Left kidney (tissue), 2 donors: ENCODE measurements around the gene SPINDOC. TPM values are rescaled to one million over a fixed set of nuclear protein-coding genes. Genes with fewer than 3 reads are reported as not detected.
"Not testable (repeated sequence)": the region's sequence is repeated elsewhere in the genome, so short reads cannot be mapped to it uniquely, and the experiment has no call there.

Source experiments
- DNase-seq: peaks from one replicate; pipeline ENCODE4 v3.0.0-alpha.2; 2013
- polyA plus RNA-seq: library from polyadenylated mRNA; unstranded; fragments of 120-200 nt; gene quantifications from one replicate; pipeline ENCODE4 v1.2.1, GENCODE V29; 2013; ENCODE audit not compliant: insufficient read length

The SPINDOC gene
- polyA plus RNA-seq, 1 donor: 31.3 TPM

DNA sequence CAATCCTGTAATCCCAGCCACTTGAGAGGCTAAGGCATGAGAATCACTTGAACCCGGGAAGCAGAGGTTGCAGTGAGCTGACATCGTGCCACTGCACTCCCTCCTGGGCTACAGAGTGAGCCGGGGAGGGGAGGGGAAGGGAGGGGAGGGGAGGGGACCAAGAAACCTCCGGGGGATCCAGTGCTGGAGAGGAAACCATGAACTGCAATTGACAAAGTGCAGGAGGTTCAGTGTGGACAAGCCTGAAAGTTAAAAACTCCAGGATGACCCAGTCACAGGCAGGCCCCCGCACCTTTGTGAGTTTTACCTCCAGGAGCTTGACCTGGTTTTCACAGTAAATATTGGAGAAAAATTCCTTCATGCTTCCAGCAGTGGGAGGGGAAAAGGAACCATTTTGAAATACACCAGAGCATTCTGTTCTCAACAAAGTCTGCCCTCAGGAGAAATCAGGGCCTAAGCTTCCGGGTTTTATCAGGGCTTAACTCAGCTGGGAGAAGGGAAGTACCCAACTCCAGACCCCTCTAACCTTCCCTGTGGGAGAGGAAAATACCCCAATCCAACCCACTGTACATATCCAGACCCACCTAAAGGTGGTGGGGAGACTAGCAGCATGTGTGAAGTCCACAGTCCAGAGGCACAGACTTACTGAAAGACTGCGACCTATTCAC is 29.2 kb upstream of the SPINDOC start:
- no peak for DNase-seq

GRCh38 chr11:63785823-63786222 is 27.4 kb upstream of the SPINDOC start:
- no peak for DNase-seq

DNA sequence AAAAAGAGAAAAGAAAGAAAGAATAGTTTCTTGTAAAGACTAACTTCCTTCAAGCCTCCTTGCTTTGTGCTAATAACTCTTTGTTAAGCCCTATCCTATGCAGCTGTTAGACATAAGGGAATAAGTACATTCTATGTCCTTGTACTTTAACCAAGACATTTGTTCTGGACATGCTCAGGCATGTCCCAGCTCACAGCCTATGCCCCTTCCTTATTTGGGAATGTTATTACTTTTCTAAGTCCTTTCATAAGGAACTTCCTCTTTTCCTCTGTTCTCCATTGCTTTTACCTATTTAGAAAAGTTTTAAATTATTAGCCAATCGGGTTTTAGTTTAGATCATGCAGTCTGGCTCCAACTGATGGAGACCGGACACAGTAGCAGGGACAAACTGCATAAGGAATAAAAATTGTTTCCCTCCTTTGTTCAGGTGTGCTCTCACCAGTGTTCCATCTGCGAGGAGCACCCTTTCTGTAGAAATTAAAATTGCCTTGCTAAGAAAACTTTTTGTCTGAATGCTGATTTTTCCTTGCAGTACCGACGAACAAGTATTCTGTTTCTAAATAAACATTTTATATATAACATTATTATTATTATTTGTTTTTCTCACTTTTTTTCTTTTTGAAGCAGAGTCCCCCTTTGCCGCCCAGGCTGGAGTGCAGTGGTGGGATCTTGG is 21.6 kb upstream of the SPINDOC start:
- no peak for DNase-seq

DNA sequence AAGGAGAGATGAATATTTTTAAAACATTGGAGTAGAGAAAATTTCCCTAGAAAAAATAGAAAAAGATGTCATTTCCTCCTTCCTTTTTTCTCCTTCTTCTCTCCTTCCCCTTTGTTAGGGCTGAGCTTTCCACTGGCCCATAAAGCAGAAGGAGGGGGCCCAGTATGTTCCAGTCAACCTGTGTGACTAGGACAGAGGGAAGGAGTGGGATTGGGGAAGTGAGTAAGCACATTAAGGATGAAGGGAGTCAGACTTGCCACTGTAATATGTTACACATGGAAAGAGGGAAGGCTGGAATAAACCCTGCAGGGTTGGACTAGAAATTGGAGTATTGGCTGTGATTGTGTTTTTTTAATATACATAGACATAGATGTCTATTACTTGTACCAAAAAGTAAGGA is 20.1 kb upstream of the SPINDOC start:
- DNase-seq: no peak

DNA sequence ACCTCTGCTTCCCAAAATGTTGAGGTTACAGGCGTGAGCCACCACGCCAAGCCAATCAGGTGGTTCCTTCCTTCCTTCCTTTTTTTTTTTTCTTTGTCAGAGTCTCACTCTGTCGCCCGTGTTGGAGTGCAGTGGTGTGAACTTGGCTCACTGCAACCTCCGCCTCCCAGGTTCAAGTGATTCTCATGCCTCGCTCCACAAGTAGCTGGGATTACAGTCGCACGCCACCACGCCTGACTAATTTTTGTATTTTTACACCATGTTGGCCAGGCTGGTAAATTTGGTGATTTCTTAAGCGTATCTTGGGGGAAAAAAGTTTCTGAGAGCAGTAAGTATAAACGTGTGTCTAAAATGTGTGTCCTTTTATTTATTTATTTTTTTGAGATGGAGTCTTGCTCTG is 18.2 kb upstream of the SPINDOC start:
- no peak for DNase-seq

- DNase-seq: no peak
These were observed 12.3 kb upstream of the SPINDOC start for GRCh38 chr11:63800921-63801320.

GRCh38 chr11:63802637-63803414 is 10.4 kb upstream of the SPINDOC start:
- no peak for DNase-seq

DNA sequence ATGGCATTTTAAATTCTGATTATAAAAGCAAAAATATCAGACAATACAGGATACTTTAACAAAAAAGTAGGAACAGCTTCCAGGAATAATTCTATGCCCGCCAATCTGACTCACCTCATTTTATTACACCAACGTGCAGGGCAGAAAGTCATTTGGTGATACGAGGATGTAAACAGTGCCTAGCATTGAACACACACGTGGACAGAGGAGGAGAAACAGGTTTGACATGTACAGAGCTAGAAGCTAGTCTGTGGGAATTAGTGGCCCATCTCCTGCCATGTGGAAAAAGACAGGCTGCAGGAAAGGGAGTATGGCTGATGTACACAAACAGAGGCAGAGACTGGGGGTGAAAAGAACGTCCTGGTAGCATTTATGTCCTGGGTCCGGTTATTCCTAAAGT is 9.0 kb upstream of the SPINDOC start:
- DNase-seq: no peak

GRCh38 chr11:63805844-63806415 is 7.3 kb upstream of the SPINDOC start:
- no peak for DNase-seq

- not testable (repeated sequence) for DNase-seq
These were observed 2.9 kb upstream of the SPINDOC start for GRCh38 chr11:63810383-63810782.

GRCh38 chr11:63811522-63811921 is 1.7 kb upstream of the SPINDOC start:
- DNase-seq: no peak

GRCh38 chr11:63813563-63814382 is 517 bp downstream of the SPINDOC start:
- no peak for DNase-seq

DNA sequence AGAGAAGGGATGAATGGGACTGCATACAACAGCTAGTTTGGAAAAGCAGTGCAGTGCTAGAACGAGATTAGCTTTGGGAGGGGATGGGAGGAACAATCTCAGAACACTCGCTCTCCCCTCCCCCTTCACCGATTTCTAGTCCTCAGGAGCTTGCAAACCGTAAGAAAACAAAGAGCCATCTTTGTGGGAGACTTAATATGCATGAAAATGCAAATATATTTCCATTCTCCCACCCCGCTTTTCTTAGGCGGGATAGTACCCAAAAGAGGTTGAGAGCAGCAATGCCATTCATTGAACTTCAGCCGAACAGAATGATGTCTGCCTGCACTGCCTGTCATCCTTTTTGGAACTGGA is 1.1 kb downstream of the SPINDOC start:
- DNase-seq: no peak

DNA sequence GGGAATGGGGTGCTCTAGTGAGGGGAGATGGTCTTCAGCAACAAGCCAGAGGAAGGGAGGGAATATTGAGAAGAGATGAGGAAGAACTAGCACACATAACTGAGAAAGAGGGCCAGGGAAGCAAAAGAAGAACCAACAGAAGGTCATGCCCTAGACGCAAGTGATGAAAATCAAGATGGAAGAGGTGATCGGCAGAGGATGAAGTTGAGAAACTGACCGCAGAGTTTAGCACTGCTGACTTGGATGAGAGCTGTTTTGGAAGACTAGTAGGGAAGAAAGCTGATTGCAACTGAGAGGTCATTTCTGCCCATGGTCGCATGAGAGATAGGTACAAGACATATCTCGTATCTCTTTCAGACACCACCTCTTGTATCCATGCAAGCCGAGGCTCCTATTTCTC is 2.9 kb downstream of the SPINDOC start:
- no peak for DNase-seq

- no peak for DNase-seq
These were observed 3.5 kb downstream of the SPINDOC start for GRCh38 chr11:63816732-63817131.

DNA sequence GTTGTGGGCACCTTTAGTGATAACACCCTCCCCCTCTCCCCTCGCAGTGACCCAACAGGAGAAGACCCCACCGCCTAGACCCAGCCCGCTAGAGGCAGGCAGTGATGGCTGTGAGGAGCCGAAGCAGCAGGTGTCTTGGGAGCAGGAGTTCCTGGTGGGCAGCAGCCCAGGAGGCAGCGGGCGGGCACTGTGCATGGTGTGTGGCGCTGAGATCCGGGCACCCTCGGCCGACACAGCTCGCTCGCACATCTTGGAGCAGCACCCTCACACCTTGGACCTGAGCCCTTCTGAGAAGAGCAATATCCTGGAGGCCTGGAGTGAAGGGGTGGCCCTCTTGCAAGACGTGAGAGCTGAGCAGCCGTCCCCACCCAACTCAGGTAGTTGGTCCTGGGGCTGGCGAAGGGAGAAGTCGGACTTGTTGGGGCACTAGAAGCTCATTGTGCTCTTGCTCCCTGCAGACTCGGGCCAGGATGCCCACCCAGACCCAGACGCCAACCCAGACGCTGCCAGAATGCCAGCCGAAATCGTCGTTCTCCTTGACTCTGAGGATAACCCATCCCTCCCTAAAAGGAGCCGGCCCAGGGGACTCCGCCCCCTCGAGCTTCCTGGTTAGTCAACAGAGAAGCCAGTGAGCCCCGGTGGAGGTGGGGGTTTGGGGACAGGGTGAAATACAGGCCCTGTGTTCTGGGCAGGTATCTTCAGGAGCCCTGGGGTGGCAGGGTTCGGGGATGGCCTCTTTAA is 4.7 kb downstream of the SPINDOC start:
- no peak for DNase-seq

- no peak for DNase-seq
These were observed 5.4 kb downstream of the SPINDOC start for GRCh38 chr11:63818609-63819008.

DNA sequence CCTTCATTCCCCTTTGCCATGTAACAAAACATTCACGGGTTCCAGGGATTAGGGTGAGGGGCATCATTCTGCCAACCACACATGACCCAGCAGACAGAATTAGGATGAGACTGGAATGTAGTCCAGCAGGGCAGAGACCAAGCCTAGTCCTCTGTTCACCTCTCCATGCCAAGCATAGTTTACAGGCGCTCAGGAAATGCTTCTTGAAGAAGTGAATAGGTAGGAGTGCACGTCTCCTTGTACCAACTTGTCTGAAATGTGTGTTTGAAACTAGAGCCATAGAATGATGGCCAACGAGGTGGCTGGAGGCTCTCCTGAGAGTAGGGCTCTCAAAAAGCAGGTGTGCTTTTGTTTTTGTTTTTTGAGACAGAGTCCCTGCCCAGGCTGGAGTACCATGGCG is 8.2 kb downstream of the SPINDOC start:
- DNase-seq: no peak

- no peak for DNase-seq
These were observed 13.4 kb downstream of the SPINDOC start for GRCh38 chr11:63826471-63827190.

- DNase-seq: no peak
These were observed 16.7 kb downstream of the SPINDOC start for GRCh38 chr11:63829823-63830489.
